Vagina (tissue), 2 donors: ENCODE results near the gene LCLAT1. TPM values are rescaled to one million over a fixed set of nuclear protein-coding genes. Genes with fewer than 3 reads are reported as not detected.

Experiments
- DNase-seq, 2 donors: peaks; one replicate each; pipeline ENCODE4 v3.0.0-alpha.2; 2017; ENCODE audit errors: extremely low spot score in 2 of 2
- H3K27ac ChIP-seq: fragments of 200-600 bp; sonication (generic); one replicate; pipeline ENCODE4 v1.5.1; 2019
- H3K27me3 ChIP-seq: fragments of 200-600 bp; sonication (generic); one replicate; pipeline ENCODE4 v1.5.1; 2019
- H3K36me3 ChIP-seq, 2 donors: fragments of 200-600 bp; sonication (generic); one replicate each; pipeline ENCODE4 v1.5.1; 2017 to 2019
- H3K4me1 ChIP-seq: fragments of 200-600 bp; sonication (generic); one replicate; pipeline ENCODE4 v1.5.1; 2019
- H3K4me3 ChIP-seq, 2 donors: fragments of 200-600 bp; sonication (generic); 1 replicate in 1 of 2; 2 replicates in 1 of 2; pipeline ENCODE4 v1.5.1; 2016 to 2019
- H3K9me3 ChIP-seq: fragments of 200-600 bp; sonication (generic); one replicate; pipeline ENCODE4 v1.5.1; 2019
- POLR2A ChIP-seq, 2 donors: fragments of 450-650 bp; IDR thresholded peaks; one replicate each; pipeline ENCODE4 v1.6.1; 2017; ENCODE audit warnings: antibody characterized with exemption in 2 of 2, mild to moderate bottlenecking in 2 of 2, moderate library complexity in 2 of 2
- POLR2AphosphoS5 ChIP-seq, 2 donors: sonication (generic); formaldehyde crosslinking; IDR thresholded peaks; one replicate each; pipeline ENCODE4 v1.9.0; 2017; ENCODE audit warnings: antibody characterized with exemption in 2 of 2, mild to moderate bottlenecking in 2 of 2, low read depth in 1 of 2; ENCODE audit not compliant: insufficient read depth in 1 of 2
- intact Hi-C: fragments of 100-400 bp; cut with DNase I; formaldehyde crosslinking; loops from one replicate; pipeline ENCODE4 v1.15.1; 2023
- total RNA-seq: library from RNA; depleted of rRNA; stranded (reverse); fragments of >200 nt; gene quantifications from one replicate; pipeline ENCODE4 v1.2.3, GENCODE V29; 2016
- TF ChIP-seq, protein P1 (sequence below), 3 experiments: fragments of 450-650 bp in 2 of 3; fragments of 200-600 bp in 1 of 3; sonication (generic) in 1 of 3; IDR thresholded peaks; one replicate each; pipeline ENCODE4 v1.5.1; 2017 to 2019; ENCODE audit warnings: antibody characterized with exemption in 3 of 3, mild to moderate bottlenecking in 2 of 3, moderate library complexity in 2 of 3

LCLAT1 gene
- total RNA-seq, 1 donor from 2014 or later = 19.6 TPM

DNA sequence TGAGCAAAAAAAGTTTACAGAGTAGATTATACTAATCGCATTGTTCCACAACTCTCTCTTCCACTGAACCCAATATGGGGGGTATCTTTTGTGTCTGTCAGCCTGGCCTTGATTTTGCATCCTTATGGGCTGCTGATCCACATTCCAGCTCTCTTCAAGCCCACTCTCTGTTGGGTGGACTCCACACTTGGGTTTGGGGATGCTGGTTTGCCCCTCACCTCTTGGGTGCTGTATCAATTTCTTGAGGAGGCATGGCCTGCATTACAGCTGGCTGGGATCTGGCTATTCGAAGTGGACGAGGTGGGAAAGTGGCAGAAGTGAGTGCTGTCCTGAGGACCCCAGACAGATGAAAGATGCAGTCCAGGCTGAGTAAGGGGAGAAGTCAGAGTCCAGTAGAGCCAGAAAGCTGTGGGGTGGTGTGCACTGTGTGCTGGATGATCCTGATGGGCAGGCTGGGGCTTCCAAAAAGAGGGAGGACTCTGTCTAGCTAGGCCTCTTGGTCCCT, 218.8 kb downstream of the LCLAT1 start:
- no peak for DNase-seq
- Histone ChIP-seq H3K4me1 (peaks cover 29% of the 10 kb centered on the region), H3K27ac (peak overlapping the region; percentile 86), H3K27me3 (no peaks in the 10 kb centered on the region), H3K4me3 (no peak overlapping the region), H3K9me3 (no peaks in the 10 kb centered on the region), H3K36me3 (no peaks in the 10 kb centered on the region)
- TF ChIP-seq POLR2A (IDR thresholded peaks at IDR 0.05) (no peak), POLR2AphosphoS5 (IDR thresholded peaks at IDR 0.05; ENCODE audit: insufficient read depth in 1 of 2, low read depth in 1 of 2) (no peak)
- TF ChIP-seq, protein P1, sequence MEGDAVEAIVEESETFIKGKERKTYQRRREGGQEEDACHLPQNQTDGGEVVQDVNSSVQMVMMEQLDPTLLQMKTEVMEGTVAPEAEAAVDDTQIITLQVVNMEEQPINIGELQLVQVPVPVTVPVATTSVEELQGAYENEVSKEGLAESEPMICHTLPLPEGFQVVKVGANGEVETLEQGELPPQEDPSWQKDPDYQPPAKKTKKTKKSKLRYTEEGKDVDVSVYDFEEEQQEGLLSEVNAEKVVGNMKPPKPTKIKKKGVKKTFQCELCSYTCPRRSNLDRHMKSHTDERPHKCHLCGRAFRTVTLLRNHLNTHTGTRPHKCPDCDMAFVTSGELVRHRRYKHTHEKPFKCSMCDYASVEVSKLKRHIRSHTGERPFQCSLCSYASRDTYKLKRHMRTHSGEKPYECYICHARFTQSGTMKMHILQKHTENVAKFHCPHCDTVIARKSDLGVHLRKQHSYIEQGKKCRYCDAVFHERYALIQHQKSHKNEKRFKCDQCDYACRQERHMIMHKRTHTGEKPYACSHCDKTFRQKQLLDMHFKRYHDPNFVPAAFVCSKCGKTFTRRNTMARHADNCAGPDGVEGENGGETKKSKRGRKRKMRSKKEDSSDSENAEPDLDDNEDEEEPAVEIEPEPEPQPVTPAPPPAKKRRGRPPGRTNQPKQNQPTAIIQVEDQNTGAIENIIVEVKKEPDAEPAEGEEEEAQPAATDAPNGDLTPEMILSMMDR (IDR thresholded peaks at IDR 0.05) = no peak
- intact Hi-C loops = no loop called here

DNA sequence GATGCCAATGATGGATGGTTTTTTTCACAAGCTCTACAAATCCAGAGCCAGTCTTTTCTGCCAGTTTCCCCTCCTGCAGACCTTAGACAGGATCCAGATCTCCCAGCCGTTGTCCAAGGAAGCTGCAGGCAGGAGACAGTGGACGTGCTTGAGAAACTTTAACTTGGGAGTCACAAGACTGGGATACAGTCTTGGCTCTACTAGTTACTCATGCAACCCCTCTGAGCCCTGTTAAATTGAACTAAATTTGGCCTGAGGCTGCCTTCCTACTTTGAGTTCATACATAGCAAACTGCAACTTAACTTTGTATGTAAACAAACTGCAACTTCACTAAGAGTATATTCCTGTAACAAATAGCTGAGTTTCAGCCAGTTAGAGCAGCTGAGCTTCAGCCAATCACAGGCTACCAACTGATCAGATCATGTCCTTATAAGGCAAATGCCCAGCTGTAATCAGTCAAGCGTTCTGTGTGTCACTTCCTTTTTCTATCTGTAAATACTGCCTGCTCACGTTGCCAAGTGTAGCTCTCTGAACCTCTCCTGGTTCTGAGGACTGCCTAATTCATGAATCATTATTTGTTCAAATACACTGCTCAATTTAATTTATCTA, 219.3 kb downstream of the LCLAT1 start:
- Histone ChIP-seq H3K36me3 (no peaks in the 10 kb centered on the region), H3K4me1 (peaks cover 29% of the 10 kb centered on the region), H3K9me3 (no peaks in the 10 kb centered on the region), H3K27me3 (no peaks in the 10 kb centered on the region), H3K27ac (peak overlapping the region; percentile 86), H3K4me3 (no peak overlapping the region)
- DNase-seq = peak in 1 of 2 donors; percentile 95
- intact Hi-C loops = no loop called here
- TF ChIP-seq, protein P1 (IDR thresholded peaks at IDR 0.05) = no peak
- TF ChIP-seq POLR2A (IDR thresholded peaks at IDR 0.05) (no peak), POLR2AphosphoS5 (IDR thresholded peaks at IDR 0.05; ENCODE audit: insufficient read depth in 1 of 2, low read depth in 1 of 2) (peak; percentile 40 to 59)

DNA sequence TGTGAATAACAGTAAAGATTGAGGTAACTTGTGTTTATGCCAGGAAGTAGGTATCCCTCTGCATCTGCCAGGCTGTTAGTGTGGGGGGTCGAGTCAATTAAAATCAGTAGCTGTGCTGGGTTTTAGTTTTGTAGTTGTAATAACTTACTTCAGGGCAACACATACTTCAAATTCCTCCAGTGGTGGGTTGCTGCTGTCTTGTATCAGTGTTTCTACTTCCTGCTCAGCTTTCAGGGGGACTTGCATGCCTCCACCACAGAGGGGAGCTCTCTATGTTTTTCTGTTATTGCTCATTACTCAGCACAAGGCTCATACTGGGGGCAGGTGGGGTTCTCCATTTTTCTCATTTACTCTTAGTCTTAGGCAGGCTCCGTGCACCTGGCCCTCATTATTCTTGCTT, 223.4 kb downstream of the LCLAT1 start:
- Histone ChIP-seq H3K4me1 (peaks cover 7% of the 10 kb centered on the region), H3K27ac (no peak overlapping the region), H3K4me3 (no peak overlapping the region), H3K27me3 (no peaks in the 10 kb centered on the region), H3K9me3 (no peaks in the 10 kb centered on the region), H3K36me3 (no peaks in the 10 kb centered on the region)
- intact Hi-C loops = no loop called here
- TF ChIP-seq, protein P1 (IDR thresholded peaks at IDR 0.05) = no peak
- no peak for TF ChIP-seq POLR2AphosphoS5 (IDR thresholded peaks at IDR 0.05; ENCODE audit: insufficient read depth in 1 of 2, low read depth in 1 of 2)
- no peak for TF ChIP-seq POLR2A (IDR thresholded peaks at IDR 0.05)
- DNase-seq = peak; percentile 47 to 49

DNA sequence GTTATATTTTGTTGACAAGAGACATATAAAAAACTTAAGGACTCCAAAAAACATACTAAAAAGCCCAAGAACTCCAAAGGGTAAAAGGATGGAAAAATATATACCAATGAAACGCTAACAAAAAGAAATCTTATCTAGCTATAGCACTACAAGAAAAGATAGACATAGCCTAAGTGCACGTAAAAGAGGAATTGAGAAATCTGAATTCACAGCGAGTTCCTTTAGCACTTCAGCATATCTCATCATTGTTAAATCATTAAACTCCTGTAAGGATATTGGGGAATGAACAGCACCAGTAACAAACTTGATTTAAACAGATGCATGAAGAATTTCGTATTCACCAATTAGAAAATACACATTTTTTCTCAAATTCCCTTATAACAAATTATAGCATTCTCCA, 226.1 kb downstream of the LCLAT1 start:
- Histone ChIP-seq H3K4me1 (no peaks in the 10 kb centered on the region), H3K9me3 (no peaks in the 10 kb centered on the region), H3K27ac (no peak overlapping the region), H3K36me3 (no peaks in the 10 kb centered on the region), H3K27me3 (no peaks in the 10 kb centered on the region), H3K4me3 (no peak overlapping the region)
- DNase-seq = no peak
- intact Hi-C loops = no loop called here
- TF ChIP-seq POLR2AphosphoS5 (IDR thresholded peaks at IDR 0.05; ENCODE audit: insufficient read depth in 1 of 2, low read depth in 1 of 2) (no peak), POLR2A (IDR thresholded peaks at IDR 0.05) (no peak)
- TF ChIP-seq, protein P1 (IDR thresholded peaks at IDR 0.05) = no peak

DNA sequence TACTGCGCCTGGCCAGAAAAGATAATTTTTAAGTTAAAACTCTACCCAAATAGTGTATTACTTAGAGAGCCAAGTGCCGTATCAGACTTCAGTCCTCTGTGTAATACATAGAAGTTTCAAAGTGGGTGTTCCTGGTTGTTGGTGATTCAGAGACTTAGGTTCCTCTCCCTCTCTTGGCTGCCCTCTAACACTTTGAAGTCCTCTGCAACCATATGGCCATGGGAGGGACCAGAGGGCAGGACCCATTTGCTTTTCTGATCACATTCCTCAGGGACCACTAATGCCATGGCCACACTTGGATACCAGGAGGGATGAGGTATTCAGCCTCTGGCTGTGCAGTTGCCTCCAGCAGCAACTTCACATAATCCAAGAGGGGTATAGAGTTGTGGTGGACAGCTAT, 228.7 kb downstream of the LCLAT1 start:
- Histone ChIP-seq H3K27me3 (no peaks in the 10 kb centered on the region), H3K4me3 (no peak overlapping the region), H3K9me3 (no peaks in the 10 kb centered on the region), H3K27ac (no peak overlapping the region), H3K36me3 (no peaks in the 10 kb centered on the region), H3K4me1 (no peaks in the 10 kb centered on the region)
- intact Hi-C loops = no loop called here
- TF ChIP-seq, protein P1 (IDR thresholded peaks at IDR 0.05) = no peak
- TF ChIP-seq POLR2AphosphoS5 (IDR thresholded peaks at IDR 0.05; ENCODE audit: insufficient read depth in 1 of 2, low read depth in 1 of 2) (no peak), POLR2A (IDR thresholded peaks at IDR 0.05) (no peak)
- DNase-seq = peak in 1 of 2 donors; percentile 40
